K562 (cell line): ENCODE data around the gene HOXB13. TPM values are rescaled to one million over a fixed set of nuclear protein-coding genes. Genes with fewer than 3 reads are reported as not detected.
A peak's percentile ranks its signal among the peaks of the same experiment; 100 is the strongest.

Experiments
- ATF4 ChIP-seq: fragments of 450-650 bp; formaldehyde crosslinking; IDR thresholded peaks from 2 replicates; pipeline ENCODE4 v1.4.0; 2022; ENCODE audit warnings: mild to moderate bottlenecking, moderate library complexity
- ATF7 ChIP-seq: fragments of 450-650 bp; IDR thresholded peaks from 2 replicates; pipeline ENCODE4 v1.7.1; 2014; ENCODE audit warnings: mild to moderate bottlenecking, moderate library complexity
- BCOR ChIP-seq: fragments of 450-650 bp; IDR thresholded peaks from 2 replicates; pipeline ENCODE4 v1.6.1; 2016
- CREBBP ChIP-seq: IDR thresholded peaks from one replicate; pipeline ENCODE4 v1.6.1; 2012; ENCODE audit warnings: low read depth, mild to moderate bottlenecking, control low read depth, inconsistent platforms, low read length
- ELF4 ChIP-seq: fragments of 450-650 bp; formaldehyde crosslinking; IDR thresholded peaks from 2 replicates; pipeline ENCODE4 v1.4.0; 2022; ENCODE audit warnings: missing genetic modification characterization
- FOXA1 ChIP-seq: fragments of 450-650 bp; IDR thresholded peaks from 2 replicates; pipeline ENCODE4 v1.6.1; 2016; ENCODE audit warnings: mild to moderate bottlenecking, borderline replicate concordance
- GATA2 ChIP-seq: sonication (generic); formaldehyde crosslinking; IDR thresholded peaks from 2 replicates; pipeline ENCODE4 v1.4.0; 2020; ENCODE audit warnings: mild to moderate bottlenecking, missing genetic modification reagents
- GATAD2B ChIP-seq: fragments of 450-650 bp; IDR thresholded peaks from 2 replicates; pipeline ENCODE4 v1.6.1; 2017; ENCODE audit warnings: mild to moderate bottlenecking, borderline replicate concordance
- IRF1 ChIP-seq: sonication (generic); formaldehyde crosslinking; IDR thresholded peaks from 2 replicates; pipeline ENCODE4 v1.8.0; 2022; ENCODE audit warnings: missing genetic modification reagents, mild to moderate bottlenecking, borderline replicate concordance
- KAT7 ChIP-seq: sonication (generic); formaldehyde crosslinking; IDR thresholded peaks from 2 replicates; pipeline ENCODE4 v1.8.0; 2022; ENCODE audit warnings: missing genetic modification reagents, mild to moderate bottlenecking, borderline replicate concordance
- MCM7 ChIP-seq, 2 experiments: fragments of 450-650 bp; IDR thresholded peaks; 2 replicates each; pipeline ENCODE4 v1.6.1; 2016 to 2018
- NR1H2 ChIP-seq: sonication (generic); formaldehyde crosslinking; IDR thresholded peaks from 2 replicates; pipeline ENCODE4 v1.4.0; 2020; ENCODE audit warnings: mild to moderate bottlenecking, missing genetic modification reagents
- POU5F1 ChIP-seq: fragments of 150-350 bp; IDR thresholded peaks from 2 replicates; pipeline ENCODE4 v1.6.1; 2014; ENCODE audit warnings: borderline replicate concordance, low read length, low read depth, mild to moderate bottlenecking; ENCODE audit not compliant: partially characterized antibody
- RNF2 ChIP-seq: sonication (generic); IDR thresholded peaks from 2 replicates; pipeline ENCODE4 v1.6.1; 2016
- SMAD1 ChIP-seq: fragments of 150-350 bp; IDR thresholded peaks from 2 replicates; pipeline ENCODE4 v1.6.1; 2014; ENCODE audit warnings: low read length, low read depth; ENCODE audit not compliant: partially characterized antibody
- TCF15 ChIP-seq: fragments of 250-450 bp; sonication (Bioruptor Pico); IDR thresholded peaks from 2 replicates; pipeline ENCODE4 v1.8.0; 2022; ENCODE audit warnings: moderate library complexity, mild to moderate bottlenecking, inconsistent platforms
- TEAD1 ChIP-seq, 2 experiments: fragments of 450-650 bp in 1 of 2; sonication (generic) in 1 of 2; formaldehyde crosslinking; IDR thresholded peaks; 2 replicates each; pipeline versions ENCODE4 v1.4.0 to v1.8.0; 2020 to 2022; ENCODE audit warnings: mild to moderate bottlenecking in 2 of 2, missing genetic modification reagents in 1 of 2
- ZBTB12 ChIP-seq: fragments of 250-450 bp; sonication (Bioruptor Pico); IDR thresholded peaks from 2 replicates; pipeline ENCODE4 v1.4.0; 2020
- ZBTB5 ChIP-seq: fragments of 450-650 bp; IDR thresholded peaks from 2 replicates; pipeline ENCODE4 v1.6.1; 2017; ENCODE audit warnings: antibody characterized with exemption
- ZNF175 ChIP-seq: fragments of 200-800 bp; sonication (Bioruptor generic); IDR thresholded peaks from 2 replicates; pipeline ENCODE4 v1.6.1; 2016; ENCODE audit warnings: low read depth, mild to moderate bottlenecking, missing genetic modification characterization, missing compliant biosample characterization
- ZNF395 ChIP-seq: fragments of 200-800 bp; sonication (Bioruptor generic); IDR thresholded peaks from 2 replicates; pipeline ENCODE4 v1.6.1; 2017; ENCODE audit warnings: missing genetic modification characterization, missing compliant biosample characterization
- ZNF551 ChIP-seq: fragments of 250-450 bp; sonication (Bioruptor Pico); IDR thresholded peaks from 2 replicates; pipeline ENCODE4 v1.5.0; 2021; ENCODE audit warnings: mild to moderate bottlenecking, moderate library complexity
- ZNF586 ChIP-seq: fragments of 450-650 bp; formaldehyde crosslinking; conservative IDR thresholded peaks from 2 replicates; pipeline ENCODE4 v1.4.0; 2020; ENCODE audit warnings: mild to moderate bottlenecking, moderate library complexity
- polyA plus RNA-seq, 8 experiments: library from polyadenylated mRNA; depleted of rRNA in 4 of 8; stranded (reverse) in 5 of 8; unstranded in 3 of 8; fragments of >200 nt; fragmentation: Nextera tagmentation in 2 of 8; fragmentation: Illumina TruSeq in 1 of 8; extraction: Ambion mirVana in 2 of 8; extraction: Trizol in 1 of 8; gene quantifications; 2 replicates each; pipeline versions ENCODE4 v1.2.1 to v1.2.3, GENCODE V29; 2011 to 2014; ENCODE audit warnings: inconsistent platforms in 1 of 8, missing spikeins in 1 of 8
- total RNA-seq, 7 experiments: library from RNA; depleted of rRNA in 6 of 7; stranded (reverse); fragments of >200 nt in 6 of 7; fragmentation: Illumina TruSeq in 2 of 7; extraction: Trizol in 2 of 7; gene quantifications; 2 replicates each; pipeline versions ENCODE4 v1.2.1 to v1.2.3, GENCODE V29; 2011 to 2021; ENCODE audit warnings: low replicate concordance in 1 of 7

The HOXB13 gene
- total and polyA plus RNA-seq, 9 of the 15 experiments (the other 6 are each of a cell fraction or from before 2014, with no cell fraction given) = not detected

GRCh38 chr17:48678141-48678971 lies 50.2 kb downstream of the HOXB13 start (continued):
- TF ChIP-seq ZBTB12 (CRISPR knock-in tag) (no peak), ZNF586 (CRISPR knock-in tag) (no peak), ATF4 (CRISPR knock-in tag) (no peak), GATA2 (CRISPR knock-in tag) (no peak), ELF4 (CRISPR knock-in tag) (no peak), MCM7 (IDR thresholded peaks at IDR 0.05) (no peak), ZNF175 (CRISPR knock-in tag) (no peak), CREBBP (no peak), IRF1 (CRISPR knock-in tag) (no peak), TEAD1 (CRISPR knock-in tag; IDR thresholded peaks at IDR 0.05) (no peak), ZNF395 (no peak), ZNF551 (CRISPR knock-in tag) (no peak), GATAD2B (no peak), BCOR (no peak), RNF2 (no peak), KAT7 (CRISPR knock-in tag) (no peak), POU5F1 (no peak), FOXA1 (no peak), TCF15 (CRISPR knock-in tag) (no peak), ZBTB5 (no peak), ATF7 (0 out of 2 replicates have a peak, but pooled peaks have one; percentile 25), NR1H2 (CRISPR knock-in tag) (no peak), SMAD1 (no peak)
